Measurements from ENCODE around the gene CCL15. TPM values are rescaled to one million over a fixed set of nuclear protein-coding genes. Genes with fewer than 3 reads are reported as not detected.
A peak's percentile ranks its signal among the peaks of the same experiment; 100 is the strongest.

CCL15 gene
- total and polyA plus RNA-seq, 2 of the 13 experiments (the other 11 are each of a cell fraction or from before 2014, with no cell fraction given): 29.2 to 45.9 TPM

- TF ChIP-seq ZNF687 (CRISPR knock-in tag; IDR thresholded peaks at IDR 0.05) (peak; percentile 54; the same call in 1 of the 2 replicates), ARNT (IDR thresholded peaks at IDR 0.05) (no peak), ZNF780A (CRISPR knock-in tag; IDR thresholded peaks at IDR 0.05) (no peak), SYNCRIP (IDR thresholded peaks at IDR 0.05; ENCODE audit: insufficient read depth, low read depth, low read length) (no peak), ZNF513 (CRISPR knock-in tag; conservative IDR thresholded peaks at IDR 0.05) (no peak), ZNF280B (CRISPR knock-in tag; IDR thresholded peaks at IDR 0.05; ENCODE audit: borderline replicate concordance) (no peak), ELF3 (CRISPR knock-in tag; IDR thresholded peaks at IDR 0.05) (no peak), NFIB (CRISPR knock-in tag; IDR thresholded peaks at IDR 0.05; ENCODE audit: borderline replicate concordance) (no peak), ZIK1 (CRISPR knock-in tag; IDR thresholded peaks at IDR 0.05; ENCODE audit: borderline replicate concordance, low read depth) (no peak), AKAP8 (CRISPR knock-in tag; IDR thresholded peaks at IDR 0.05) (no peak; the same call in 1 of the 2 replicates), GFI1 (CRISPR knock-in tag; IDR thresholded peaks at IDR 0.05; ENCODE audit: borderline replicate concordance) (no peak), RXRB (CRISPR knock-in tag; IDR thresholded peaks at IDR 0.05; ENCODE audit: borderline replicate concordance) (peak; percentile 28; the same call in 1 of the 2 replicates), AHDC1 (CRISPR knock-in tag; IDR thresholded peaks at IDR 0.05; ENCODE audit: borderline replicate concordance) (0 out of 2 replicates have a peak, but pooled peaks have one; percentile 3), SSRP1 (CRISPR knock-in tag; IDR thresholded peaks at IDR 0.05) (no peak), ATF1 (CRISPR knock-in tag; IDR thresholded peaks at IDR 0.05) (no peak), EZH2 (conservative IDR thresholded peaks at IDR 0.05; ENCODE audit: low read depth, low read length) (no peak), ZNF629 (CRISPR knock-in tag; conservative IDR thresholded peaks at IDR 0.05) (no peak; the same call in 1 of the 2 replicates)
Observed at GRCh38 chr17:35981246-35981645, 20.1 kb downstream of the CCL15 start, which contains the start of gene CCL16 (continued).
